T-cell (primary cell): ENCODE data around the gene LYL1. TPM values are rescaled to one million over a fixed set of nuclear protein-coding genes. Genes with fewer than 3 reads are reported as not detected.
A peak's percentile ranks its signal among the peaks of the same experiment; 100 is the strongest.
"Not testable (repeated sequence)": the region's sequence is repeated elsewhere in the genome, so short reads cannot be mapped to it uniquely, and the experiment has no call there.

Experiments
- ATAC-seq, 4 experiments: fragments of 200-7000 bp in 3 of 4; fragments of 150-1000 bp in 1 of 4; cut with Tn5 transposase; replicated peaks in 1 of 4; 1 replicate in 3 of 4; 2 replicates in 1 of 4; pipeline ENCODE4 v1.10.0; 2021; ENCODE audit warnings: moderate library complexity in 3 of 4, mild to moderate bottlenecking in 2 of 4, moderate number of reproducible peaks in 1 of 4
- CTCF ChIA-PET, 2 donors: fragments of 300-600 bp; sonication (Branson Sonifier 250); formaldehyde crosslinking; loops; one replicate each; lab custom pipeline; 2022; ENCODE audit warnings: antibody characterized with exemption in 2 of 2; lab: Charles Lee
- POLR2A ChIA-PET, 2 donors: fragments of 300-600 bp; sonication (Branson Sonifier 250); formaldehyde crosslinking; loops; one replicate each; lab custom pipeline; 2022; ENCODE audit warnings: antibody characterized with exemption in 2 of 2; lab: Charles Lee
- DNase-seq, 35 experiments: peaks; one replicate each; pipeline versions ENCODE4 v3.0.0 to v3.0.0-alpha.2; 2013 to 2023
- H3K27ac ChIP-seq: one replicate; pipeline ENCODE4 v1.5.1; 2013; ENCODE audit warnings: low read length
- H3K27me3 ChIP-seq, 2 experiments: replicated peaks in 1 of 2; 1 replicate in 1 of 2; 2 replicates in 1 of 2; pipeline versions ENCODE4 v1.6.1 to v1.7.0; 2013; ENCODE audit warnings: low read length in 1 of 2, mixed read lengths in 1 of 2; ENCODE audit not compliant: control insufficient read depth in 2 of 2, insufficient read depth in 2 of 2; ENCODE audit errors: extremely low read depth in 1 of 2
- H3K36me3 ChIP-seq, 2 donors: 1 replicate in 1 of 2; 2 replicates in 1 of 2; pipeline versions ENCODE4 v1.6.1 to v1.7.0; 2013; ENCODE audit warnings: low read length in 1 of 2; ENCODE audit not compliant: control insufficient read depth in 2 of 2, insufficient read depth in 1 of 2; ENCODE audit errors: extremely low read depth in 1 of 2
- H3K4me1 ChIP-seq, 2 experiments: 1 replicate in 1 of 2; 2 replicates in 1 of 2; pipeline versions ENCODE4 v1.6.1 to v1.7.0; 2013; ENCODE audit warnings: low read length in 2 of 2, mixed read lengths in 1 of 2; ENCODE audit not compliant: insufficient read depth in 2 of 2, control insufficient read depth in 1 of 2; ENCODE audit errors: extremely low read depth in 1 of 2
- H3K4me3 ChIP-seq, 2 donors: 1 replicate in 1 of 2; 2 replicates in 1 of 2; pipeline versions ENCODE4 v1.5.1 to v1.7.0; 2013; ENCODE audit warnings: mild to moderate bottlenecking in 2 of 2, low read length in 1 of 2, moderate library complexity in 1 of 2; ENCODE audit not compliant: control insufficient read depth in 1 of 2; ENCODE audit errors: extremely low read depth in 1 of 2
- H3K9me3 ChIP-seq: 2 replicates; pipeline ENCODE4 v1.7.0; 2013
- H3K27ac Mint-ChIP-seq, 2 donors: one replicate each; pipeline ENCODE4 v1.8.0; 2020 to 2021; ENCODE audit warnings: mild to moderate bottlenecking in 2 of 2, mixed read lengths in 2 of 2
- H3K27me3 Mint-ChIP-seq, 2 donors: one replicate each; pipeline ENCODE4 v1.8.0; 2021 to 2022; ENCODE audit warnings: mixed read lengths in 2 of 2
- H3K36me3 Mint-ChIP-seq: one replicate; pipeline ENCODE4 v1.8.0; 2021; ENCODE audit warnings: mixed read lengths
- H3K4me1 Mint-ChIP-seq, 3 donors: one replicate each; pipeline ENCODE4 v1.8.0; 2020 to 2022; ENCODE audit warnings: mixed read lengths in 3 of 3, mild to moderate bottlenecking in 1 of 3
- H3K4me3 Mint-ChIP-seq, 3 donors: one replicate each; pipeline ENCODE4 v1.8.0; 2020 to 2022; ENCODE audit warnings: mild to moderate bottlenecking in 3 of 3, mixed read lengths in 3 of 3, moderate library complexity in 3 of 3
- H3K9me3 Mint-ChIP-seq, 3 donors: one replicate each; pipeline ENCODE4 v1.8.0; 2020 to 2022; ENCODE audit warnings: mixed read lengths in 3 of 3
- whole genome bisulfite sequencing: methylation state at CpG from one replicate; pipeline ENCODE4 v1.1.5; 2013; ENCODE audit warnings: missing lambda C conversion rate; ENCODE audit not compliant: insufficient coverage; 5-methylcytosine and 5-hydroxymethylcytosine counted together
- total RNA-seq, 35 experiments: library from RNA in 6 of 35; stranded (reverse) in 6 of 35; fragments of 120-200 nt in 1 of 35; gene quantifications; one replicate each; pipeline versions ENCODE4 v1.2.1 to v1.2.4 and lab custom pipeline; 2013 to 2026

The LYL1 gene
- total RNA-seq, 5 donors from 2014 or later (not counting 1 experiment from before 2014, with no cell fraction given) = 3.4 to 20.6 (median 15.4) TPM

DNA sequence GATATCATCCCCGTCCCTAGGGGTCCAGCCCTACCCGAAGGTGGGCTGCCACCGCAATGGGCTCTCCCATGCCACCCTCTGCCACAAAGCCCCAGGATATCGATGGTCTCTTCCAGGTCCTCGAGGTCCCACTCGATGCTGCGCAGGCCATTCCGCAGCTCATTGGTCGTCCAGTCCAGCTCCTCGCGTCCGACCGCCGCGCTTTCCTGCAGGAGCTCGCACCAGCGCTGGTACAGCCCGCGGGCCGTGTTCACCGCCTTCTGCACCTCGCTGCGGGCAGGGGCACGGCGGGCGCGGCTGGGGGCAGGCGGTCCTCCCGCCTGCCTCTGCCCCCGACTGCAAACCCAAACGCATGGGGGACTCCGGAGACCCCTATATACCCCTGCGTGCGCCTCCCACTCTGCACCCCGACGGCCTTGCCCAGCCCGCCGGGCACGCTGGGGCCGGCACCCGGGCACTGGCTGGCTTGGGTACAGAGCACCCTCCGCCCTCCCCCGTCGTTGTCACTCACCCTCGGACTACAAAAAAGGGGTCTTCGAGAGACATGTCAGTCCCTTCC is 47.0 kb upstream of the LYL1 start:
- Histone ChIP-seq H3K27me3 (no peaks in the 10 kb centered on the region), H3K4me1 (peaks cover 3 to 40% of the 10 kb centered on the region in 2 experiments), H3K9me3 (no peaks in the 10 kb centered on the region), H3K27ac (peak overlapping the region; percentile 73), H3K36me3 (peaks cover 5 to 10% of the 10 kb centered on the region in 2 donors), H3K4me3 (peak overlapping the region; percentile 70 to 99)
- Mint-ChIP-seq H3K27me3 (peaks cover 0 to 2% of the 10 kb centered on the region in 2 donors), H3K36me3 (peaks cover 15% of the 10 kb centered on the region), H3K9me3 (no peaks in the 10 kb centered on the region), H3K4me1 (peaks cover 15 to 38% (median 28%) of the 10 kb centered on the region in 3 donors), H3K4me3 (peak overlapping the region; percentile 98 to 99 (median 99)), H3K27ac (peak overlapping the region; percentile 94 to 95)
- POLR2A ChIA-PET = no interaction called here
- CTCF ChIA-PET = interaction anchor here (0.6 to 1.8 kb wide), 5 partner anchors 15 to 987 kb away, joined by 3 to 6 read pairs (median 3); partner anchors contain the start of gene ZNF136 (in 1 of the 2)
- ATAC-seq (peak; percentile 0 to 5 (median 3)), DNase-seq (peak in 4 of 35 experiments; percentile 17 to 45 (median 22))
- under 1% methylated on average over 44 of the region's 46 CpGs for WGBS

DNA sequence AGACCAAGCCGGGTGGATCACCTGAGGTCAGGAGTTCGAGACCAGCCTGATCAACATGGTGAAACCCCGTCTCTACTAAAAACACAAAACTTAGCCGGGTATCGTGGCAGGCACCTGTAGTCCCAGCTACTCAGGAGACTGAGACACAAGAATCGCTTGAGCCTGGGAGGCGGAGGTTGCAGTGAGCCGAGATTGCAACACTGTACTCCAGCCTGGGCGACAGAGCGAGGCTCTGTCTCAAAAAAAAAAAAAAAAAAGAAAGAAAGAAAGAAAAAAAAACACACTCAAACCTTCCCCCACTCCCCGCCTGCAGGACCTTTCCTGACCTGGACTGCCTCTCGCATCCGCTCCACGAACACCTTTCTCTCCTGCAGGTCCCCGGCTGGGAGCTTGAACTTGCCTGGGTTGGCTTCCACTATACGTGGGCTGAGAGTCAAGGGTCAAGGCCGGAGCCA is 46.5 kb upstream of the LYL1 start:
- ATAC-seq, H3K9me3 Mint-ChIP-seq, H3K27ac ChIP-seq, H3K9me3 ChIP-seq, H3K27me3 ChIP-seq, H3K27me3 Mint-ChIP-seq, POLR2A ChIA-PET: not testable (repeated sequence)
- H3K36me3 Mint-ChIP-seq = peaks cover 10% of the 10 kb centered on the region
- peak overlapping the region; percentile 80 to 99 (median 98) for H3K4me3 Mint-ChIP-seq
- peaks cover 15 to 38% (median 28%) of the 10 kb centered on the region in 3 donors for H3K4me1 Mint-ChIP-seq
- peaks cover 3 to 44% of the 10 kb centered on the region in 2 experiments for H3K4me1 ChIP-seq
- peak overlapping the region; percentile 63 to 71 for H3K27ac Mint-ChIP-seq
- H3K4me3 ChIP-seq = peak overlapping the region; percentile 70 to 99
- DNase-seq = peak in 1 of 35 experiments; percentile 22
- peaks cover 10 to 15% of the 10 kb centered on the region in 2 donors for H3K36me3 ChIP-seq
- CTCF ChIA-PET = interaction anchor here in 1 of 2 donors (0.6 to 1.8 kb wide), 4 partner anchors 19 to 986 kb away, joined by 3 to 5 read pairs (median 4); partner anchors contain the start of gene ZNF136
- 43% methylated on average over 10 of the region's 17 CpGs for WGBS

DNA sequence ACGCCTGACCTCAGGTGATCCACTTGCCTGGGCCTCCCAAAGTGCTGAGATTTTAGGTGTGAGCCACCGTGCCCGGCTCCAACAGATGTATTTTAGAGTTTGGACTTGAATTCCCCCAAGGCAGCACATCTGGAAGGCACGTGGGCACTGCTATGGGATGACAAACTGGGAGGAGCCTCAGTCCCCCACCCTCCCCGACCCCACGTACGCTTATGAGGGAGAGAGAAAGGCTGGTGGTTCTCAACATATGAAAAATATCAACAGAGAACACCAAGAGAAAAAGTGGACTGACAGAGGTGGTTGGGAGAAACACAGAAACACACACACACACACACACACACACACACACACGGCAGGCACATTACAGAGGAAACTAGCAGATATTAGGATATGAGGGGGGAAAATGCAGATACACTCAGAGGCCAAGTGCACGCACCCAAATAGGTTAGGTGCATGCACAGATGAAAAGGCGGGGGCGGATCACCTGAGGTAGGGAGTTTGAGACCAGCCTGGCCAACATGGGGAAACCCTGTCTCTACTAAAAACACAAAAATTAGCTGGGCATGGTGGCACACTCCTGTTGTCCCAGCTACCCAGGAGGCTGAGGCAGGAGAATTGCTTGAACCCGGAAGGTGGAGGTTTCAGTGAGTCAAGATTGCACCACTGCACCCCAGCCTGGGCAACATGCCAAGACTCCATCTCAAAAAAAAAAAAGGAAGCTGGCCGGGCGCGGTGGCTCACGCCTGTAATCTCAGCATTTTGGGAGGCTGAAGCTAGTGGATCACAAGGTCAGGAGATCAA is 44.3 kb upstream of the LYL1 start:
- ChIA-PET POLR2A (no interaction called here), CTCF (no interaction called here)
- Mint-ChIP-seq H3K27ac (no peak overlapping the region), H3K9me3 (no peaks in the 10 kb centered on the region), H3K4me1 (peaks cover 15 to 29% (median 25%) of the 10 kb centered on the region in 3 donors), H3K4me3 (peak overlapping the region in 1 of 3 donors; percentile 6), H3K27me3 (no peaks in the 10 kb centered on the region), H3K36me3 (peaks cover 5% of the 10 kb centered on the region)
- ATAC-seq (no peak), DNase-seq (peak in 1 of 35 experiments; percentile 17)
- Histone ChIP-seq H3K4me1 (peaks cover 3 to 36% of the 10 kb centered on the region in 2 experiments), H3K27ac (no peak overlapping the region), H3K27me3 (no peaks in the 10 kb centered on the region), H3K36me3 (peaks cover 9 to 10% of the 10 kb centered on the region in 2 donors), H3K4me3 (no peak overlapping the region), H3K9me3 (no peaks in the 10 kb centered on the region)
- 90% methylated on average over 2 of the region's 16 CpGs for WGBS

DNA sequence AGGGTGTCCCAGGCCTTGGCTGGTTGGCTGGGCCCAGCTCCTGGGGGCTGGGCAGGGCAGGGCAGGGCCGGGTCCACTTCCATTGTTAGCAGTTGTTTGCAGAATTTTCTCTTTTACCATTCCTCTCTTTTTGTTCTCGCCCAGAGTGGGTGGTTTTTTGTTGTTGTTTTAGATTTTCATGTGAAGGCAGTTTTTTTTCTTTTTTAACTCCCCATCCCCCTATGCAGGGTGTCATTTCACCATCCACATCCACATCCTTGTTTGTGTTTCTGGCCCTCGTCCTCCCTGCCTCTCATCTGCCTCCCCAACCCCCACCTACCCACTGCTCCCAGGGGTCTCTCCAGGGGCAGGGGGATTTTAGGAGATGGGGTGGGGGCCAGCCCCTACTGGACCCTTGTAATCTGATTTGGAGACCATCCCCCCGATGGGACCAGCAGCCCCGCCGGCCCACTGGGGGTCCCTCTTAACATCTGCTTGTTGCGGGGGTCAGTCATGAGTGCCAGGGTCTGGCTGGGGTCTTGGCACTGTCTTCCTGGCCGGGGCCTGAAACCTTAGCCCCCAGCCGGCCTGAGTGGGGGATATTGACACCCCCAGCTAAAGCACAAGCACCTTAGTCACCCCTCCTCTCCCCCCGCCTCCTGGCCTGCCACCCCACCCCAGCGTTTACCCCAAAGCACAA is 37.1 kb upstream of the LYL1 start:
- no peak for ATAC-seq
- Histone ChIP-seq H3K36me3 (peaks cover 26 to 42% of the 10 kb centered on the region in 2 donors), H3K9me3 (no peaks in the 10 kb centered on the region), H3K4me1 (peaks cover 0 to 4% of the 10 kb centered on the region in 2 experiments), H3K4me3 (no peak overlapping the region), H3K27me3 (no peaks in the 10 kb centered on the region), H3K27ac (no peak overlapping the region)
- POLR2A ChIA-PET = no interaction called here
- Mint-ChIP-seq H3K27ac (no peak overlapping the region), H3K4me1 (no peaks in the 10 kb centered on the region), H3K4me3 (no peak overlapping the region), H3K36me3 (peaks cover 22% of the 10 kb centered on the region), H3K9me3 (no peaks in the 10 kb centered on the region), H3K27me3 (no peaks in the 10 kb centered on the region)
- DNase-seq = no peak
- CTCF ChIA-PET = no interaction called here
- WGBS = 90% methylated on average over 6 of the region's 11 CpGs

DNA sequence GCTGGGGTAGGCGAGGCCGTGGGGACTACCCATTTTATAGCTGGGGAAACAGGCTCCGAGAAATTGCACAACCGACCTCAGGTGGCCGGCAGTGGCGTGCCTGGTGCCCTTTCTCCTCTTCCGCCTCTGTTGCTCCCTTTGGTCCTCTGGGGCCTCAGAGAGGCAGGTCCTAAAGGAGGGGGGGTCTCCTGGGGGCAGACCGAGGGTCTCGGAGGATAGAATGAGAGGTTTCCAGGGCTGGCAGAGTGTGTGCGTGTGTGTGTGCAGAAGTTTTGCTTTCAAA is 36.2 kb upstream of the LYL1 start:
- H3K9me3 Mint-ChIP-seq = no peaks in the 10 kb centered on the region
- H3K36me3 Mint-ChIP-seq = peaks cover 19% of the 10 kb centered on the region
- CTCF ChIA-PET = no interaction called here
- WGBS = 90% methylated on average over 8 of the region's 10 CpGs
- H3K4me1 ChIP-seq = no peaks in the 10 kb centered on the region
- H3K27ac ChIP-seq = no peak overlapping the region
- no peak for DNase-seq
- H3K4me1 Mint-ChIP-seq = peaks cover 0 to 5% (median 2%) of the 10 kb centered on the region in 3 donors
- POLR2A ChIA-PET = interaction anchor here in 1 of 2 donors (0.5 kb wide), 1 partner anchor 228 kb away, joined by 4 read pairs; no protein-coding TSS in a partner anchor
- no peak overlapping the region for H3K4me3 ChIP-seq
- no peaks in the 10 kb centered on the region for H3K27me3 Mint-ChIP-seq
- H3K36me3 ChIP-seq = peaks cover 19 to 36% of the 10 kb centered on the region in 2 donors
- no peaks in the 10 kb centered on the region for H3K9me3 ChIP-seq
- no peak overlapping the region for H3K4me3 Mint-ChIP-seq
- ATAC-seq = no peak
- no peaks in the 10 kb centered on the region for H3K27me3 ChIP-seq
- no peak overlapping the region for H3K27ac Mint-ChIP-seq
